ENCODE measurements around the gene NOS1. TPM values are rescaled to one million over a fixed set of nuclear protein-coding genes. Genes with fewer than 3 reads are reported as not detected.

The NOS1 gene
- total and polyA plus RNA-seq, 2 of the 8 experiments (the other 6 are each of a cell fraction or from before 2014, with no cell fraction given): 1.5 to 2.0 TPM

- Histone ChIP-seq H3K23me2 (ENCODE audit: low read depth, low read length) (no peaks in the 10 kb centered on the region), H4K5ac (ENCODE audit: insufficient read length, low read depth, low read length) (no peak overlapping the region), H2AK5ac (ENCODE audit: low read depth, low read length) (no peak overlapping the region), H3K9me3 (ENCODE audit: insufficient read depth in 2 of 2, low read depth in 1 of 2, low read length in 1 of 2) (no peaks in the 10 kb centered on the region), H3K27ac (ENCODE audit: low read depth, low read length) (no peak overlapping the region), H3K79me1 (ENCODE audit: low read depth, low read length) (no peaks in the 10 kb centered on the region; the same call in 1 of the 2 replicates), H2BK5ac (ENCODE audit: low read depth, low read length) (no peak overlapping the region), H2BK12ac (ENCODE audit: low read depth, low read length) (no peak overlapping the region), H2AFZ (ENCODE audit: low read length) (no peak overlapping the region), H4K8ac (ENCODE audit: extremely low read depth, insufficient read depth, low read length) (no peak overlapping the region), H3K4me1 (replicated peaks in 1 of 4; ENCODE audit: control insufficient read depth in 3 of 4, insufficient read depth in 4 of 4, low read length in 3 of 4) (no peaks in the 10 kb centered on the region), H3K36me3 (ENCODE audit: control insufficient read depth in 2 of 4, insufficient read depth in 4 of 4, low read length in 3 of 4) (peaks cover 39 to 91% (median 67%) of the 10 kb centered on the region in 4 experiments), H3K23ac (ENCODE audit: insufficient read length) (no peak overlapping the region), H3K18ac (ENCODE audit: extremely low read depth, low read length) (no peak overlapping the region), H3K4ac (replicated peaks; ENCODE audit: insufficient read length, low read depth, low read length) (no peak overlapping the region), H3K56ac (replicated peaks; ENCODE audit: insufficient read length, low read depth, low read length) (no peak overlapping the region), H3K4me2 (ENCODE audit: insufficient read depth in 1 of 2, low read depth in 2 of 2, low read length in 2 of 2) (no peak overlapping the region), H3K27me3 (replicated peaks in 1 of 4; ENCODE audit: control insufficient read depth in 3 of 4, extremely low read depth in 1 of 4, insufficient read depth in 3 of 4, low read length in 3 of 4) (no peaks in the 10 kb centered on the region), H4K91ac (replicated peaks; ENCODE audit: insufficient read length, low read length) (no peak overlapping the region), H3K14ac (ENCODE audit: insufficient read length) (no peak overlapping the region), H2BK20ac (ENCODE audit: low read length) (no peak overlapping the region), H2BK120ac (replicated peaks; ENCODE audit: low read depth, low read length) (no peak overlapping the region), H3K79me2 (ENCODE audit: control insufficient read depth in 1 of 2, insufficient read depth in 2 of 2, low read length in 2 of 2) (no peaks in the 10 kb centered on the region), H4K20me1 (replicated peaks in 1 of 2; ENCODE audit: control insufficient read depth in 1 of 2, insufficient read depth in 2 of 2, low read length in 2 of 2) (peaks cover 2 to 7% of the 10 kb centered on the region in 2 experiments), H3K9ac (replicated peaks in 1 of 4; ENCODE audit: extremely low read depth in 1 of 4, low read depth in 3 of 4, low read length in 3 of 4) (no peak overlapping the region), H2BK15ac (ENCODE audit: low read length) (no peak overlapping the region), H3K4me3 (ENCODE audit: extremely low read depth in 1 of 4, insufficient read depth in 2 of 4, low read depth in 3 of 4, low read length in 4 of 4) (no peak overlapping the region)
- DNase-seq (ENCODE audit: low read depth in 1 of 2, low spot score in 2 of 2) (no peak), FAIRE-seq (no peak)
- WGBS, 2 experiments (ENCODE audit: extremely low coverage in 1 of 2, insufficient coverage in 1 of 2, insufficient read length in 1 of 2, insufficient replicate concordance in 2 of 2, low coverage in 1 of 2, low lambda C conversion rate in 2 of 2, missing lambda C conversion rate in 1 of 2): 98% methylated on average over 3 of the region's 3 CpGs; no CpG with 5 or more reads in 1 of the 2 experiments
- CTCF ChIA-PET (ENCODE audit: partially characterized antibody): interaction anchor here (0.6 to 1.5 kb wide), 3 partner anchors 14 to 487 kb away, joined by 3 to 4 read pairs (median 3); no protein-coding TSS in a partner anchor
- POLR2A ChIA-PET (ENCODE audit: partially characterized antibody): interaction anchor here (0.8 to 1.7 kb wide), 2 partner anchors 10 to 12 kb away, joined by 3 to 4 read pairs; no protein-coding TSS in a partner anchor
- TF ChIP-seq SIN3A (conservative IDR thresholded peaks at IDR 0.05 in 1 of 2, IDR thresholded peaks at IDR 0.05 in 1 of 2; ENCODE audit: low read depth in 1 of 2, low read length in 2 of 2) (no peak), KDM1A (IDR thresholded peaks at IDR 0.05; ENCODE audit: borderline replicate concordance, low read length) (no peak), NRF1 (IDR thresholded peaks at IDR 0.05; ENCODE audit: low read depth, low read length) (no peak), POLR2AphosphoS5 (IDR thresholded peaks at IDR 0.05; ENCODE audit: low read depth, low read length) (no peak), FOSL1 (IDR thresholded peaks at IDR 0.05; ENCODE audit: insufficient read depth, low read depth, low read length) (no peak), CHD1 (IDR thresholded peaks at IDR 0.05; ENCODE audit: low read depth, low read length) (no peak), RFX5 (IDR thresholded peaks at IDR 0.05; ENCODE audit: borderline replicate concordance, low read depth, low read length) (no peak), SP4 (IDR thresholded peaks at IDR 0.05; ENCODE audit: low read length) (no peak), RNF2 (IDR thresholded peaks at IDR 0.05; ENCODE audit: borderline replicate concordance, low read depth, low read length, missing control alignments, poor library complexity, severe bottlenecking) (no peak), CEBPB (IDR thresholded peaks at IDR 0.05; ENCODE audit: low read depth, low read length) (no peak), SIRT6 (IDR thresholded peaks at IDR 0.05; ENCODE audit: low read length) (no peak)
Measured at GRCh38 chr12:117169548-117169947, 191.9 kb downstream of the NOS1 start.

Data from H1 (cell line).